HG02642 (cell line): ENCODE results near the gene VAV3.

Experiments
- ATAC-seq: cut with Tn5 transposase; IDR thresholded peaks from one replicate; pipeline ENCODE4 v1.9.1; 2021; ENCODE audit warnings: mild to moderate bottlenecking; ENCODE audit not compliant: unreplicated experiment, poor library complexity

The VAV3 gene

DNA sequence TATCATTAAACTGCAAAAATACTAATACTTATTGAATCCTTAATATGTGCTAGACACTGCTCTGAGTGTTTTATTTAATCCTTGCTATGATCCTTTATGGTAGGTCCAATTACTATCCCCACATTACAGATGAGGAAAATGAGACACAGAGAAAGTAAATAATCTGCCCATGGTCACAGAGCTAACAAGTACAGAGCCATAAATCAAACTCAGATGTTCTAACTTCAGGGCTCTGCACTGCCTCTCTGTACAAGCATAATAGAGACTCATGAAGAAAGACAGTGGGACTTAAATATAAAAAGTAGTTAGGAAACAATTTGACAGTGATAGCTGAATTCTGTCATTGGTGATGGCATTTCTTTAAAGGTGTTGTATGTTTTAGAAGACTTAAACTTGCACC, 346.4 kb downstream of the VAV3 start:
- no peak for ATAC-seq

DNA sequence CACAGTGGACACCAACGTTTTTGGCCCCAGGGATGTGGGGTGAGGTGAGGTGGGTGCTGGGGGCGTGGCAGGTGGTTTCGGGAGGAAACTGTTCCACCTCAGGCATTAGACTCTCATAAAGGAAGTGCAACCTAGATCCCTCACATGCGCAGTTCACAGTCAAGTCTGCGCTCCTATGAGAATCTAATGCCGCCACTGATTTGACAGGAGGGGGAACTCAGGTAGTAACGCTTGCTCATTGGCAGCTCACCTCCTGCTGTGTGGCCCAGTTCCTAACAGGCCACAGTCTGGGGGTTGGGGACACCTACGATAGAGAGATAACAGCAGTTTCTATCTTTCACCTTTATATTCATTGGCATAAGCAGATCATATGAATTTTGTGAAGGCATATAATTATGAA, 347.1 kb downstream of the VAV3 start:
- ATAC-seq: no peak

DNA sequence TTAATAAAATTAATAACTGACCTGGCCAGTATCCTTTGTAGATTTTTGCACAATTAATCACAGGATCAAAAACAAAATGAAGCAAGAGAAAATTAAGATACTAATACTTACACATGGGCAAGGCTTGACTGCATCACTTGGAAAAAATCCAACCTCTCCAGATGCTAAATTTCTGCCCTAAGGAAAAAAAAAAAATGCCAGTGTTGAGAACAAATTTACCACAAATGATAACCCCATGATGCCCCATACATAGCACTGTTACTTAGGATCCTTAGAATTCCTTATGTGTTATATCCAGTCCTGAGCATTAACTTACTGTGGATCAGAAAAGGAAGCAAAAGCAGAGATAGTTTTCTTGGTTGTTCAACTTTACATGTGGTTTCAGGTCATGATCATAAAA, 347.5 kb downstream of the VAV3 start:
- no peak for ATAC-seq

DNA sequence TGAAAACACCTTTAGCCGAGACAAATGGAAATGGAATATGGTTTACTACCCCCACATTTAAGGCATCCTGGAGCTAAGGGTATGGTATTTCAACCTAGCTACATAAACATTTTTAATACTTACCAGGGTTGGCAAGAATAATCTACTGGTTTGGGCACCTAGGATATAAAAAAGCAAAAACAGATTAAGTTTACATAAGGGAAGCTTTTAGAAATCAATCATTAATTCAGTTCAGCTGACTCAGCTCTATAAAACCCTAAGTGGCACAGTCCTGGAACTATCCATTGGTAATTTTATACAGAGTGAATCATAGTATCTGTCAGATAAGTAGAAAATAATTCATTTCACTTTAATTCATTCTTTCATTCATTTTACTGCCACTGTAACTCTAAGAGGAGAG, 355.2 kb downstream of the VAV3 start:
- no peak for ATAC-seq

DNA sequence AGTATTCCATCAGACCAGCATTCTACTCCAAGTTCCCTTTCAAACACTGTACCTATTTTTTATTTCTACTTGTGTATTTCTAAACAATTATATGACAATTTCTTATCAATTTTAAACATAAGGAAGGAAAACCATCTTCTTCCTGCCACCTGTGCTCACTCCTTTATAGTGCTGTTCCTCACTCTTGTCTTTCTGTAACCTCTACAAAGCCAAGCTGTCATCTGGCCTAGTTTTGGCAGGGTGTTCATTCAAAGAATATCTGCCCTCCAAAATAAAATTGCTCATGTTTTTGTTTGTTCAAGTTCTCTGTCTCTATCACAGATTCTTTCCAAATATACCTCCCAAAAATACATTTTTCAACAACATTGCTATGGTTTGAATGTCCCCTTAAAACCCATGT, 360.2 kb downstream of the VAV3 start:
- ATAC-seq: no peak

DNA sequence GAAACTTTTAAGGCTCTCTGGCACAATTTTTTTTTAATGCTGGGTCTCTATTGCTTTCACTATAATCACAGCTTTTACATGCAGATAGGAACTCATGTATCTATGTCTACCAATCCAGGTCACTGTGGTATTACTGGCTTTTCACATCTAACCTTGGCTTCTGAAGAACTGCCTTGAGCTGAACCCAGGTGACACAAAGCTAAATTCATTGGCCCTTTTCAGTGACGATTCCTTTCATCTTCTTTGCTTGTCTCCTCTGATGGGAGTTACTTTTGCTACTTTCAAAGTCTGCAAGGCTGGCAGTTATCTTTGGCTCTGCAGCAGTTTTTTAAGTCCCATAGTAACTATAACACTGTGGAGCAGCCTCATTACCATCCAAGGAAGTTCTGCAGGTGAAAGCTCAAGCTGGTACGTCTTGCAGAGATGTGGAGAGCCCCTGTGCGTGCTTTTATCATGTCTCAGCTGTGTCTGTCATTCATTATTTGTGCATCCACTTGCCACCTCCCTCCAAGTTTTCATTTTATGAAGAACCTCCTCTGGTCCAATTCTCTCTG, 364.3 kb downstream of the VAV3 start:
- no peak for ATAC-seq

DNA sequence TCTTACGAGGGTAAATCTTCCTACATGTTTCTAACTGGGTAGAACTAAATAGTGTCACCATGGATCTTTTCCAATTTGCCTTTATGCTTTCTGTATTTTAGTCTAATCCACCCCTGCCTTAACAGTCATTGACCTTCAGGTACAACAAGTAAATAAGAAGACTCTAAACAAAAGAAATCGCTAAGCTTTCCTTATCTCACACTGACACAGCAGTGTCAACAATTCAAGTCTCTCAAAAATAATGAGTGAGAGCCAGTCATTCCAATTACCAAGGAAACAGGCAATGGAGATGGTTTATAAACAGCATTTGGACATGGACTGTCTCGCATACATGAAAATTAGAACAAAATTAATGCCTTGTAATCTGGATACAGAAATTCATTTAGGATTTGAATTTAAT, 365.8 kb downstream of the VAV3 start:
- ATAC-seq: no peak

DNA sequence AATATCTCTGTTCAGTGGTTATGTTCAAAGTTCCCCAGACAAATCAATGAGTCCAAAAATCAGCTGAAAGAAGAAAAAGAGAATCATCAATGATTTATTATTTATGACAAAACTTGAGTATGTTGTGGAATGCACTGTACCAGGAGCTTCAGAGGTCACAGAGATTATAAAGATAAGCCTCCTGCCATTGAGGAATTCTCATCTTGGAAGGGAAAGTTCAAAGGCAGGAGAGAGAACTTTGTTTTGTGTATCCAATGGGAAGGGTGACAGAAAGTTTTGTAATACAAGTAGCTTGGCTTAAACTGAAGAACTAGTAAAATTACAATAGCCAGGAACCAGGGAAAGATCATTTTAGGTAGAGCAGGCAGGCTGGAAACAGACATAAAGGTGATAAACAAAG, 367.7 kb downstream of the VAV3 start:
- no peak for ATAC-seq

DNA sequence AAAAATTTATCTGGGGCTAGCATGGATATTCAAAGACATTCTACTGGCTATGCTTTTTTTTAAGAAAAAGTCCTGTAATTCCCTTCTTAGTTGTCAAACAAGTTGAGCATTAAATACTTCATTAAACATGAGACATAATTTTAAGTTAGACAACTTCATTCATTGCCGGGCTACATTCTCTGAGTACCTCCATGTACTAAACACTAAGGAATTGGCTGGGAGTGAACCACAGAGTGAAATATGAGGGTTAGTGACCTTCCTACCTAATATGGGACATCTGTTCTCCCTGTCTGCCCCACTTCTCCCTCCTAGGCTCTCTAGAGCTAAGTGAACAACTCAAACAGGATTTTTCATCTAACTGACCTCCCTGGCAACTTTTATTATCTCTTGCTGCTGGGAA, 370.4 kb downstream of the VAV3 start:
- no peak for ATAC-seq

DNA sequence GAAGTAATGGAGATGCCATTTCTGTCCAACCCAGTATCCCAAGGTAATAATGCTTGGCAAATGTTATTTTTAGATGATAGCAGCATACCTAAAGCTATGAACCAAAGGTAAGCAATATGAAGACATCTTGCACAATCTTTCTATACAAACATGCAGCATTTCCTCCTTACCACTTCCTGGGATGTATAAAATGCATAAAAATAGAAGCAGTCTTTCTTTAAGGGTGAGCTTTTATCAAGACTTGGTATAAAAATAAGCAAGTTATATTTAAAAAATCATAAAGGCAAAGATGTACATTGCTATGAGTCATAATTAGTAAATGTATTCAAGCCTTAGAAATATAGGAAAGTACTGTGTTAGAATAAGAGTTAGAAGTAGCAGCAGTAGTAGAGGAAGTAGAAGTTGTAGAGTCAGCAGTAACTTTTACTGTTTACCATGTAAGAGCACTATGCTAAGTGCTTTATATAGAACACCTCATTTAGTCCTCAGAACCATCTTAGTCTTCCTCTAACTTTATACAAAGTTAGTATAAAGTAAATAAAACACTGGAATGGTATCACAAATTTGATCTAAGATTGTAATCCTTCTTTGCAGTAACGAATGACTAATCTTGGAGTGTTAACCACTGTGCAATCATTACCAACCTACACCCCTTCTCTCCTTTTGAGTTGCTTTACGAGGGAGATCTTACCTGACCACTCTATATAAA, 371.3 kb downstream of the VAV3 start:
- ATAC-seq: no peak

DNA sequence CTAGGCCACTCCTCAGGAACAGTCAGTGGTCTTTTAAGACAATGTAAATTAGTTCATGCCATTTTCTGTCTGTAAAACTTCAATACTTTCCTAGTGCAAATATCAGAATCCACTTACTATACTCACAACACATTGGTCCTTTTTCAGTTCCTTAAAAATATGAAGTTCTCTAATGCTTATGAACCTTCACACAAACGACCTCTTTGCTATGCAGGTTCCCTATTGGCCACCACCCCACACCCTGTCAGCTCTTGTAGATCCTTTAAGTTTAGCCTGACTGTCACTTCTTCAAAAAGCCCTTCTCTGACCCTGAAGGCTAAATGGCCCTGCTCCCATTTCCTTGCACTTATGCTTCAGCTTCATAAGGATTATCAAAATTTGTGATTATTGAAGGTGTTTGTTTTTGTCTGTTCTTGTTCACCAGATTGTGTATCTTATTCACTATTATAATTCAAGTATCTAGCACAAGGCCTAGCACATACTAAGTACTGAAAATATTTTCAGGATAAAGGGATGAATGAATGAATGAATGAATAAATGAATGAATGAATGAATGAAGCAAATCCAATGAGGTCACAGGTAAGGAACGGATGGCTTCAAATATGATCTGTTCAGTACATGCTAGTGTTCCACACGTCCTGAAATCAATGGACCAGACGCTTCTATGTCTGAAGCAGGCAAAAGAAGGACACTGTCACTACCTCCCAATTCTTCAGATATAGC, 373.9 kb downstream of the VAV3 start:
- ATAC-seq: peak; percentile 64

DNA sequence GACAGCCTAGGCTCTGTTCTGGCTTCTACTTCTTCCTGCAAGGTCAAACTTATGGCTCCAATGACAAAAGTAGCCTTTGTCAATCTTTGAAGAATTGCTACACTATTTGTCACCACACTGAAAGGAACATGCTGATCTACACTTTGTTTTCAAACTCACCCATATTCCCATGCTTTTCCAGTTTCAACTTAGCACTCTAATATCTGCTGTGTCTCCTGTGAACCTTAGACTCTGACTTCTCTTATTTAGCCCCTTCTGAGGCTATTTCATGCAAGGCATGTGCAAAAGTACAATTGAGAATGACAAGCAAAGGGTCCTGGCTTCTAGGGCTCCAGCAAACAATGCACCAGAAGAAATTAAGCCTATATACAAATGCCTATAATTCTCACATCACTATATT, 374.9 kb downstream of the VAV3 start:
- ATAC-seq: no peak

DNA sequence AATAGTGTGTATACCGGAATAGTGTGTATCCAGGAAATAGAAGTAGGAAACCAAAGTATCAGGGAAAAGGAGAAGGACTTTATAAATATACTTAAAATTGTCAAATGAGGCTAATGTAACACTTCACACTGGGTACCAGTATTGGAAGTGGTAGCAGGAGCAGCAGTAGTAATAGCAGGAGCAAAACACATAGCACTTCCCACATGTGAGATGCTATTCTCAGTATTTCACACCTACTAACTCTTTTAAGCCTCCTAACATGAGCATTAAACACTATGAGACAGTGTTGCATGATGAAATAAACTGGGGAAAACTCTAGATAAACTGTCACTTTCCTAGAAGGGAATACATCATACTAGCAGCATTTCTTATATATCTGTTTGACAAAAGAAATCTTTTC, 376.7 kb downstream of the VAV3 start:
- no peak for ATAC-seq

DNA sequence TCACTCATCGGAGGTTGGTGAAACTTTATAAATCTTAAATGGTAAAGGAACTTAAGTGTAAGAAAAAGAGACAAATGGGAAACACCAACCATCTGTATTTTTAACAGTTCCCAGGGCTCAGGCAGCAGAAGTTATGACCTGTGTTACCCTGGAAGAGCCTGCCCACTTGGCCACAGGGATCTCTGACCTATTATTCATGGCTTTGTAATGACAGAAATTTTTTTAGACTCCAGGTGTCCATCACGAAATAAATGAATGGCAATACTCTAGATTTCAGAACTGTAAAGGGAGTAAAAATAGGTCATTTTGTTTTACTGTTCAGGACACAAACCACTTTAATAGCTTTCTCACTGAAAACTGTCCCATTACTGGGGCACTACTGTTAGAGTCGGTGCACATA, 389.8 kb downstream of the VAV3 start:
- ATAC-seq: no peak

DNA sequence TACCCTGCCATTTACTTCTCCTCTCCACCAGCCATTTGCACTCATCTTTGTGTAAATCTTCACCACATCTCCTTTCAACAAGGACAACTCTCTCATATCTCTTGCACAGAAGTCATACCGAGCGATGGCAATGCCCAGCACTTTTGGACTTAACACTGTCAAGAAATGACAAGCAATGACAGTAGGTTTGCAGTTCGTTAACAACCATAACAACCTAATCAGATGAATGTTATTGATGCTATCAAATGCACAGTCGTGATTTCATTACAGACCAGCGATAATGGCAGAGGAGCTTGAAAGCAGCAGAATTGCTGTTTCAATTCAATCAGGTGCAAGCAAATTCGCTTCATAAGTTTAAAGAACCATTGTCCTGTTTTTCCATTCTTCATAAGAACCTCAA, 390.9 kb downstream of the VAV3 start:
- ATAC-seq: no peak

DNA sequence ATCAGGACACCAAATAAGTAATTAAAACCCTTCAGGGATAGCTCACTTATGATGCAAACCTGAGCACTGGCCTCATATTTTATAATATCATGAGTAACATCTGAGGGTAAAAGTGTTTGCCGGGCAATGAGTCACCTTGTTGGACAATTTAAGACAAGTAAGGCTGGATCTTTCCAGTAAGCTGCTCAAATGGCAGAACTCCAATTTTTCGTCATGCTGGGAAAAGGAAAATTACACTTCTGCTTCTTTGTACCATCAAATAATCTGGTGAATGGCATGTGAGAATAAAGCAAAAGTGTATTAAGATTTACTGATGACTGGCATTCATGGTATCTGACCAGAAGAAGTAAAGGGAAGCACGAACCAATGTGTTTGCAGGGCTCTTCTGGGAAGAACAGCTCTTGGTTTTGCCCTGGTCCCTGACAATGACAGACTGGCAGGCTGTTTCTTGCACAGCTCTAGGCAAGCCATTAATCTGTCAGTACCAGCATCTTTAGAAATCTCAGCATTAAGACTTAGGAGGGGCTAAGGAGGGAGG, 392.2 kb downstream of the VAV3 start:
- ATAC-seq: no peak

DNA sequence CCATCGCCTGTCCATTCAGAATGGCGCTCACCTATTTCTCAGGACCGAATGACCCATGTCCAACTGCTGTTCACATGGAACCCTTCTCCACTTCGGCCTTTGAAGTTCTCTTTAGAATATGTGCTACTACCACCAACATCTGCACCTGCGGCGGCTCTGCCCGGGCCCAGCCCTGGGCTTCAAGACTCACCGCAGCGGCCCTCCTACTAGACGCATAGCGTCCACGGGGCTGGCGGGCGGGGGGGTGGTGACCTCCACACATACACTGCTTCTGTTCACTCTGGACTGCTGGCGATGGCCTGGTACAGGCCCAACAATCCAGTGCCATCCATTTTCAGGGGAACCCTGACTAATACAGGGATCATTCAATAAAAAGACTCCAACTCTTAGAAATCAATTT, 394.2 kb downstream of the VAV3 start:
- ATAC-seq: no peak

DNA sequence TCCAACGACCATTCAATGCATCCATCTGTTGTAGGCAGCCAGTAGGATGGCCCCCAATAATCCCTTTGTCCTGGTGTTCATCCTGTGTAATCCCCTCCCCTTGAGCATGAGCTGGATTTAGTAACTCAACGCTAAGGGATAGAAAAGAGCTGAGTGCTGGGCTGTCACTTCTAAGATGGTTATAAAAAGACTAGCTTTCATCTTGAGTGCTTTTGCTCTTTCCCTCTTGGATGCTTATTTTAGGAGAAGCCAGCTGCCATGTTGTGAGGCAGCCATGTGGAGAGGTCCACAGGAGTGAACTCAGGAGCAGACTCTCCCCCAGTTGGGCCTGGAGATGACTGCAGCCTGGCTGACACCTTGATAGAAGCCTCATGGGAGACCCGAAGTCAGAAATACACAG, 401.5 kb downstream of the VAV3 start:
- ATAC-seq: no peak

DNA sequence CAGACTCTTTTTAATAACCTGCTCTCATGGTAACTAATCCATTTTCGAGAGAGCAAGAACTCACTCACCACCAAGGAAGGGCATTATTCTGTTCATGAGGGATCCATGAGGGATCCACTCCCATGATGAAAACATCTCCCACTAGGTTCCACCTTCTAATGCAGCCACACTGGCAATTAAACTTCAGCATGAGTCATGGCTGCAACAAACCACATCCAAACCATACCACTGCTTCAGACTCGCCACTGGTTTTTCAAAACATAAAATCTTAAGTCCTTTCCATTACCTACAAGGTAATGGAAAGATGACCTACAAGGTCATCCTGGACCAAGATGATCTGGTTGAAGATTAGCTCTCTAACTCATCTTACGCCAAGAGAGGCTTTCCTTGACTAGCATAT, 405.1 kb downstream of the VAV3 start:
- no peak for ATAC-seq

DNA sequence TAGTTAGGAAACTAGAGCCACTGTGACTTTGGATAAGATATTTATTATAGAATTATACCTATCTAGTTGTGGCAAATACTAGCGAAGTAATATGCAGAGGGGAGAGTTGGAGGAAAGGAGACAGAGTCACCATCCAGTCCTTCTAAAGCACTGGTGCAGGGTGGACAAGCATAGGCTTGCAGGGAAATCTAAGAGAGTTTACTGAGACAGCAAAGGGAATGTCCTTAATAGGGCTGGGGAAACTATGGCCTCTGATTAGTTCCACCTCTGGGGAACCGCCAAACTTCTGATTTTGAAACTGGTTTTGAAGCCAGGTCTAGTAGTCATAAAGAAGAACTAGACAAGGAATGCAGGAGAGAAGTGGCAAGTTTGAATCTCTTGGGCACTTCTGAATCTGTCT, 407.9 kb downstream of the VAV3 start:
- no peak for ATAC-seq

DNA sequence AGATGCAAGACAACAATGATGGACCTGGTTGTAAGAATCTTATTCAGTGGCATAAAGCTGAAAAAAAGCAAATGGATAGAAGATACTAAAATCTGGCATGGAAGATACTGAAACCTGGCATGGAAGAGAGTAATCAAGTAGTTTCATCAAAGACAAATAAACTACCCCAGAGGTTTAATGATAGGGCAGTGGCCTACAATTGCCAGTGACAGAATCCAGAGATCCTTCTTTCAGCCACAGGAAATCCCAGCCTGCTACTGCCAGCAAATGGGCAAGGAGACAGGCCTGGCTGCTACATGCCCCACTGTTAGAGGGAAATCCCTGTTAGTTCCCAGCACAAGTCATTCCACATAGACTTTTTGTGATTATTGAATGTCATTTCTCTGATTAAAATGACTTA, 409.4 kb downstream of the VAV3 start:
- no peak for ATAC-seq

DNA sequence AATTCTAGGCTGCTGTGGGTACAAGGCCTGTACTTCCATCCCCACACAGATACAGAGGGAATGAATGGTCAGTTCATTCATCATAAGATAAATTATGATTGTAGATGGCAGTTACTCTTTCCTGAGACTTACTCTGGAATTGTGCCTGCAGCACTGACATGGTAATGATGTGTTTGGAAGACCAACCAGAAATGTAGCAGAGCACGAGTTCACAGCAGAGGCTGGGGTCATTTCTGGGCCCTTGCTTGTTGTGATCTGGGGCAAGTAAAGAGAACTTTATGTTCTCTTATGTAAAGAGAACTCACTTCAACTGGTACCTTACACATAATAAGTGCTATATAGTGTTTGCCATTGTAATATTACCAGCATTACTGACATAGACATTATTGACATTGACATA, 412.2 kb downstream of the VAV3 start:
- no peak for ATAC-seq
